HT1080 (cell line): ENCODE data around the gene GHRL. TPM values are rescaled to one million over a fixed set of nuclear protein-coding genes. Genes with fewer than 3 reads are reported as not detected.
"Not testable (repeated sequence)": the region's sequence is repeated elsewhere in the genome, so short reads cannot be mapped to it uniquely, and the experiment has no call there.

Experiments used
- DNase-seq: peaks from one replicate; pipeline ENCODE4 v3.0.0-alpha.2; 2015; ENCODE audit warnings: low read depth
- total RNA-seq: library from RNA; depleted of rRNA; stranded (reverse); fragments of >200 nt; shearing (Covaris generic); gene quantifications from 2 replicates; pipeline ENCODE4 v1.2.3, GENCODE V29; 2014

The GHRL gene
- total RNA-seq, 1 experiment from 2014 or later: 0.13 TPM

DNA sequence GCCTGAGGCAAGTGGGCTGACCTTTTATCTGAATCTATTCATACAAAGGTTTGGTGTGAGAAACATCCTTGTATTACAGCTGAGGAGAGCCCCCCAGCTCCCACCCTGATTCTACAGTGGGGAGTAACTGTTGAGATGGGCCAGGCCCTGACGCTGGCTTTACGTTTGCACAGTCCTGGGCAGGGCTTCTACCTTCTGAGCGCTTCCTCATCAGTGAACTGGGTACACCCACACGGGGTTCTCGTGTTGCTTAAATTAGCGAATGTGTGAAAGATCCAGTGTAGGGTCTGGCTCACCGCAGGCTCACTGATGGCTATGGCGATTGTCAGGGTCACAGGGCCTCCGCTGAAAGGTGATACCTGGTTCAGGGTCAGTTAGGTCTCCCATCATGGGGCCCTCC, 7.3 kb upstream of the GHRL start:
- no peak for DNase-seq

DNA sequence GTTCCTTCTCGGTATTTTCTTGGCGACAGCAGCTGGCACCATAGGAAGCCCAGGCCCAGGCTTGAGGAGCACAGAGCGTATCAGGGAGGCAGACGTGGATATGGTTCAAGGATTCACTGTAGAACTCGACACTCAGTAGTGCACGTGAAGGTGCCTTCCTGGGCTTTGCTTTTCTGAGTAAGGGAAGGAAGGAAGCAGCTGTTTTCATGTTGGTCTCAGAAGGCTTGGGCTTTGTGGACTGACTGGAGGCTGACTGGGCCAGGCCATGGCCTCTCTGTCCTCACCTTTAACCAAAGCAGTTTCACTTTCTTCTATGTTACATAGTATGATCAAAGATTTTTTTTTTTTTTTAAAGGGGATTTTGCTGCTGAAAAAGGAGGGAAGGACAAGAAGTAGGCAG, 6.9 kb upstream of the GHRL start:
- DNase-seq: no peak

DNA sequence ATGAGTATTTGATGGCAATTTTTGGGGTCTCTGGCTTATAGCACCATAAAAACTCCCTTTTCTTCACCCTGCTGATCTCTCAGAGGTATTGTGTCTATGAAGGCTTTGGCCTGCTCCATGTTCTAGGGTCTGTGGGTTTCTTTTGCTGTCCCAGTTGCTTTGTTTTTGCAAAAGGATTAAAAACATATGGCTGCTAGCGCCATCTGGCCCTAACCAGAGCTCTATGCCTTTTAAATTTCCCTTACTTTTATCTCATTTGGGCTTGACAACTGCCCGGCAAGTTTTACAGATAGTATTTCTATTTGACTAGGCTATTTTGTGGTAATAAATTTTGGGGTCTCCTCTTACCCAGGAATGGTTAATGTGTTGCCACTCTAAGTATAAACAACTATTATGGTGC, 6.4 kb upstream of the GHRL start:
- no peak for DNase-seq

DNA sequence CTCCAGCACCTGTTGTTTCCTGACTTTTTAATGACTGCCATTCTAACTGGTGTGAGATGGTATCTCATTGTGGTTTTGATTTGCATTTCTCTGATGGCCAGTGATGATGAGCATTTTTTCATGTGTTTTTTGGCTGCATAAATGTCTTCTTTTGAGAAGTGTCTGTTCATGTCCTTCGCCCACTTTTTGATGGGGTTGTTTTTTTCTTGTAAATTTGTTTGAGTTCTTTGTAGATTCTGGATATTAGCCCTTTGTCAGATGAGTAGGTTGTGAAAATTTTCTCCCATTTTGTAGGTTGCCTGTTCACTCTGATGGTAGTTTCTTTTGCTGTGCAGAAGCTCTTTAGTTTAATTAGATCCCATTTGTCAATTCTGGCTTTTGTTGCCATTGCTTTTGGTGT, 5.3 kb upstream of the GHRL start:
- DNase-seq: not testable (repeated sequence)

DNA sequence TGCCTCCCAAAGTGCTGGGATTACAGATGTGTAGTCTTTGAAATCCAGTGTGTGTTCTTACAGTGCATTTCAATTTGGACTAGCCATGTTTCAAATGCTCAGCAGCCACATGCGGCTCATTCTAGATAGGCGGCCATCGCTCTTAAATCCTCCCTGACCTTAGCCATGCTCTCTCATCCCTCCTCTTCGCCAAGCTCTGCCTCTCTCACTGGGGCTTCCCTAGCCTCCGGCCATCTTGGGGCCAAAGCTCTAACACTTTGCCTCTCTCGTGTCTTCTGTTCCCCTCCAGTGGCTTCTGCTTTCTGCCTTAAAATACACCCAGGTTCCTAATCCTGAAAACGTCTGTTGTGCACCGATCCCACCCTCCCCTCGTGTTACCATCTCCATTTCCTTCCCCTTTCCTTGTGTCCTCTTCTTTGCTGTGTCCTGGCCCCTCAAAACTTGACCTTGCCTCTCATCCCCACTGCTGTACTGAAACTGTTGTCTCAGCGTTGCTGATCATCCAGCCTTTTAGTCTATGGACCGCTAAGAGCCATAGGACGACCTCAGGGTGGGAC, 1.4 kb upstream of the GHRL start:
- no peak for DNase-seq

DNA sequence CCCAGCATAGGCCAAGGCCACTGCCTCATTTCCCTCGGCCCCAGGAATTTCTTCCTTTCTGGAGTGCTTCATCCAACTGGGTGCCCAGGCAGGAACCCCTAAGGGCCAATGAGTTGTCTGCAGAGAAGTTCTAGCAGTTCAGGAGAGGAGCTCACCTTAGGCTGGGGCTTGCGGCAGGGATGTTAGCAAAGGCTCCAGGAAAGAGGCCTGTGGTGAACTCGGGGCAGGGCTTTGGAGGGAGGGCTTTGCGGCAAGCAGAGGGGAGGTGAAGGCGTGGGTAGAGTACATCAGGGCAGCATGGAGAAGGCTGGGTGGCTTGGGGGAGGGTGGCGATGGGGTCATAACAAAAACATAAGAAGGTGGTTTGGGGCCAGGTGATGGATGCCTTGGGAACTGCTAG, 1.1 kb downstream of the GHRL start:
- DNase-seq: no peak

DNA sequence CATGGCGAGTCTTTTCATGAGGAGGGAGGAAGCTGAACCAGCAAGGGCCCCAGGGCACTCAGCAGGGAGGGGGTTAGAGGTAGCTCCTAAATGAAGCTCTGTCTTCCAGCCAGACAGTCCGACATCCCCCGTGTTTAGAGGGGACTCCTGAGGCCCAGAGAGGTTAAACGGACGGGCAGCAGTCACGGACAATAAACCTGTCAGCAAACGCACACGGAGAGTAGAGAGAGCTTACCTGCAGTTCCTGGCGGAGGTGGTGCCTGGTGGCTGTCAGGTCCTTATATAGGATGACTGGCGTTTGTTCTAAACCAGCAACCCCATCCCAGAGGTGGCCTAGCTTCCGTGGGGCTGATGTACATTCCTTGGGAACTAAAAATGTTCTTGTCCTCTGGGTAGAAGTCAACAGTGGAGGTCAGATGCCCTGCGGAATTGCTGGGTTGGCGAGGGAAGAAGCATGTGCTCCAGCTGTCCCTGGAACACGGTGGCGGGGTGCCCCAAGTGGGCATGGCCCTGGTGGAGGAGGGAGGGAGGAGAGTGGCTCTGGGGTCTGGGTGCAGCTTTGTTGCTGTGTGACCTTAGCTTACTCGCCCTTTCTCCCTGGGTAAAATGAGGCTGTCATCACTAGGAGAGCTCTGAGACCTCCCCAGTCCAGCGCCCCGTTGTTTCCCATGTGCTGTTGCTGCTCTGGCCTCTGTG, 2.1 kb downstream of the GHRL start:
- DNase-seq: no peak

DNA sequence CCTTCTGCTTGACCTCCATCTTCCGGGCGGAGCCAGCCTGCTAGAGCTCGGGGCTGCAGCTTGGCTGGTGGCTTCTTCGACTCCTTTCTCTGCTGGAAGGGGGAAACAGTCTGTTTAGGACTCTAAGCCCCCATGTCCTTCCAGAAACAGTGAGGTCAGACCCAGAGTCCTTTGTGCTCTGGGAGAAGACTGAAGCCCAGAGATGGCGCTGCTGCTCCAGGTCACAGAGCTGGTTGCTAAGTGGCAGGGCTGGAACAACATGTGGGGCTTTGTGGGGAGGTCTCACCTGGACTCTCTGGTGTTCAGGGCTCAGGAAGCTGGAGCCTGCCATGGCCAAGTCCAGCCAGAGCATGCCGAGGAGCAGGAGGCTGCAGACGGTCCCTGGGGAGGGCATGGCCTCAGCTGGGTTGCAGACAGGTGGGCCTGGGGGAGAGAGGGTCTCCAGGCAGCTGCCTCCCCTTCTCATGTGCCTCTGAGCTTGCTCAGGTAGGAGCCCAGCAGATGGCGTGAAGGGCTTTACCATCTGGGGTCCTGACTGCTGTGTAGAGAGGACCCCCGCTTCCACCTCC, 2.9 kb downstream of the GHRL start:
- no peak for DNase-seq

DNA sequence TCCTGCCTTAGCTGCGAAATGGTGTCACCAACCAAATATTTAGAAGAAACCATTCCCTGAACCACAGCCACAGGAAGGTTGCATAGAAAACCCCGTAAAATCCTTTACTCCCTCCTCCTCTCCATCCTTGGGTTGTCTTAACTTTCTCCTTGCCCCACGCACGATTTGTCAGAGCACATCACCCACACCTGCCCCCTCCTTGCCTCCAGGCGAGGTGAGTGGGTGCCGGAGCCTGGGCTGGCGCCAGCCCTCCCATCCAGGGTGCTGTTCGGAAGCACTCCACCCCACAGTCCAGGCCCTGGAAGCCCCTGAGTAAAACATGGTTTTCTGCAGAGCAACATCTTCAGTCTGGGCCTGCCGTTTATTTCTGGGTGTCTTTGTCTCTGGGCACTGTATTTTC, 3.7 kb downstream of the GHRL start:
- DNase-seq: no peak

DNA sequence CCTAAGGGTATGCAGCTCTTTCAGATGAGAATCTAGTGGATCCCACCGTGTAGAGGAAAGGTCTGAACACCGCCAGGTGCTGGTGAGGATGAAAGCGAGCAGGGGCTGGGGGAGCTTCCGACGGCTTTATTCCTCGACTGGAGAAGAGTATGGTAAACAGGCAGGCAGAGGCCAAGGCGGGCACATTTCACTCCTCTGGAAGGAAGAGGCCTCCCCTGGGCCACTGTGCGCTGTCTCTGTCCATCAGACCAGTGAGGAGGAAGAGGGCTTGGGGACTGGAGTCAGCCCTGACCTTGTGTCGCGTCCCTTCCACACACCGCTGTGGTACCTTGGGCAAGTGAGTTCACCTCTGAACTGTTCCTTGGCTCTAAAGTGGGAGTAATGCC, 4.2 kb downstream of the GHRL start:
- DNase-seq: no peak

DNA sequence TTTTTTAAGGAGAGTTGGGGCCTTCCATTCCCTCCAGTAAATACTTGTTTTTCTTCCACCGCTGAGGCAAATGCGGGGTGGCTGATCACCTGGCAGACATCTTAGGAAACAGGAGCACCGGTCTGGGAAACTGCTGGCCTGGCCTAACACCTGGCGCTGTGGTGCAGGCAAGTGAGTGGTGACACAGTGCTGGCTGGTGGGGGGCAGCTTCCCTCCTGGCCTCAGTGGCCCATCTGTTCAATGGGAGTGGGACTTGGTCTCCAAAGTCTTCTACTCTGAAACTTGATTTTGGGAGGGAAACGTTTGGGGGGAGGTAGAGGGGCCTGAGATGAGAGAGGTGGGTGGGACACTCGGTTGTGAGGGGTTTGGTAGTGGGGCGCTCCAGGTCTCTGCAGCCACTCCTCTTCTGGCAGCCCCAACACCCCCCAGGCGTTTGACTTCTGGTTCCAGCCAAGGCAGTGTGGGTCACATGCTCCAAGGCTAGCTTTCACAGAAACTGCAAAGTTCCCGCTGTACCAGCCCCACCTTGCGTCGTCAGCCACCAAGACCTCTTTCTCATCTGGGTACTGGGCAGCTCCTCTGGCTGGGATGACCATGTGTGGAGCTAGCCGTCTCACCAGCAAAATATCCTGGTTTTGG, 4.7 kb downstream of the GHRL start:
- DNase-seq: no peak

DNA sequence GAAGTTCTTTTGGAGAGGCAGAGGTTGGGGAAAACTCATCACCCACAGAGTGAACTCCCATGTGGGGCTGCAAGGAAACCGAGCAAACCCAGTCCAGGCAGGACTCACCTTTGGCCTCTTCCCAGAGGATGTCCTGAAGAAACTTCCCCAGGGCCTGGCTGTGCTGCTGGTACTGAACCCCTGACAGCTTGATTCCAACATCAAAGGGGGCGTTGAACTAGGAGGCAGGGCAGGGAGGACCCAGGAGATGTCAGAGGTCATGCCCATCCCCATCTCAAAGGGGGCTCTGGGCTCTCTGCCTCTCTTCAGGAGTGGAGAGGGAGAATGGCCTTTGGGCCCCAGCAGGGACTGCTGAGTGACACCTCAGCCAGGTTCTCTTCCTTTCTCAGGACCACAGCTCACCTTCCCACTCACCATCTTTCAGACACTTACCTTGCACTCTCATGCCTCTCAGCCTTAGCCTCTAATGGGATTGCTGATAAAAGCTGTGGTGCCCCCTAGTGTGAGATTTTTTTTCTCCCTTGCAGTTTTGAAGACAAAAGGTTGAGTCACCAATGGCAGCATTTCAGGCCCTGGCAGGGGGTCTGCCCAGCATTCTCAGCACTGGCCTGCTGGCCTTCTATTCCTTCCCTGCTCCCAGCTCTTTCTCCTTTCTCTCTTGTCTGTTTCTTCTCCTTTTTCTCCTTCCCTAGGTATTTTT, 6.0 kb downstream of the GHRL start:
- DNase-seq: peak; percentile 91

DNA sequence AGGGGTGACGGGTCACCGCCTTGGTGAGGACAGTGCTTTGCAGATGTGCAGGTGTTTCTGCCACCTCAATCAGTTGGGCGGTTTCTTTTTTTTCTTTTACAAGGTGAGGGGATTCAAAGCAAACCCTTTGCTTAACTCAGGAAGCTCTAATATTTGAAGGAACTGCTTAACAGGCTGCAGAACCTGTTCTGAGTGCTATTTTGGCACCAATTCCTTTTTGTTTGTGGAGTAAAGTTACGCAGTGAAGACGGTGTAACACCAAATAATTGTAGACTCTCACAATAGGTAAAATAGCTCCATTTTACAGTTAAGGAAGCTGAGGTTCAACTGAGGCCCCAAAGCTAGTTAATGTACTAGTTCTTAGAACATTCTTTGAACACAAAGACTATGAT, 6.6 kb downstream of the GHRL start:
- DNase-seq: no peak

DNA sequence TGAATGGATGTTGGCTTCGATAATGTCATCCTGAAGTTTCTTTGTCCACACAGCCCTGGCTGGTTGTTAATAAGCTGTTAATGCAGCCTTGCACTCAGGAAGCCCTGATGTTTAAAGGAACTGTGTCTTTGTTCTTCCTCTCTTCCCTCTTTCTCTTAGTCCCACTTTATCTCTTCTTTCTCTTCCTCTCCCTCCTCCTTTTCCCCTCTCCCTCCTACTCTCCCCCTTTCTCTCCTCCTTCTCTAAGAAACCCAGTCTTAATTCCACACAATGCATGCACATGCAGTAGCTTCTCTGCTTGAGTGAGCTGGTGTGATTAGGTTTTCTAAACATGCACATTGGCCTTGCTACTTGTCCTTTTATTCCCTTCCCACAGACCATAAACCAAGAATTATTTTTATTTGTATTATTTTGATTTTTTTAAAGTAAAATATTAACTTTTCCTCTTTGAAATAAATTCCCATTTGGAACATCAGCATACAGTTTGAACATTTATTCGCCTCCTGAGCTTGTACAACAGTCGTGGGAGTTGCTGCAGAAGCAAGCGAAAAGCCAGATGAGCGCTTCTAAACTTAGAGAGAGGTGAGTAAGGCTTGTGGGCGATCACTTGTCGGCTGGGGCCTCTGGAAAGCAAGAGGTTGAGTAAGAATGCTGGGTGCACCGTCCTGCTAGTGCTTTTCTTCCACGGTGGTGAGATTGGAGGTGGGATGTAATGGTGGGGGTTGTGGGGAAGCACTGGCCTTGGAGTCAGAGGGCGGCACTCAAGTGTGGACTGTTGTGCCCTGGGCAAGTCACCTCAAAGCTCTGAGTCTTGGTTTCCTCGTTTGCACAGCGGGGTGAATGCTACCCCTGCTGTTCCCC, 7.2 kb downstream of the GHRL start:
- DNase-seq: no peak

DNA sequence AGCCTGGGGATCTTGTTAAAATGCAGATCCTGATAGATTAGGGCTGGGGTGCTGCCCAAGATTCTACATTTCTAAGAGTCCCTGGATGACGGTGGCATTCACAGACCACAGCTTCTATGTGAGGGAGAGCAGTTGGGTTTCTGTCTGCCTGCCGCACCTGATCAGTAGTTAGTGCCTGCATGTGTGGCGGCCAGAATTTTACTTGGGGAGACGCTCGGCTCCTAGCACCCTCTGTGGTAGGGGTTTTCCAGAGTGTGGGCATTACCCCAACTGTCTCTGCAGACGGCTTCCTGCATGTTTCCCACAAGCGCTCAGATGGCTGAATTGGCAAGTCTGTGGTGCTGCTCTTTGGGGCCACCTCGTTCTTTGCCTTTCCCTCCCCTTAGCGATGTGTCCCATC, 8.3 kb downstream of the GHRL start:
- DNase-seq: no peak

DNA sequence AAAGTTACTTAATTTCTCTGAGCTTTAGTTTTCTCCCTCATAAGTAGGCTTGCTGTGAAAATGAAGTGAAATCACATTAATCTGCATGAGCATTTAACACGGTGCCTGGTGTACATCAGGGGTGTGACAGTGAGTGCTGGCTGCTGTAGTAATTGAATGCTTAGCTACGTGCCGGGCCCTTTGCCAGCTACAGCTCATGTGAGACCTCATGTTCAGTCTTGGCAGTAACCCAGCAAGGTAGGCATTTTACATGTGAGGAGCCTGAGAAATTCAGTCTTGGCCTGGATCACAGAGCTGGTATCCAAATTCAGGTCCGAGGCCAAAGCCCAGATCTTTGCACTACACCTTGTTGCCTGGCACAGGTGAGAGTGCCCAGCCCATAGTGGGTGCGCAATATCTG, 9.1 kb downstream of the GHRL start:
- no peak for DNase-seq

DNA sequence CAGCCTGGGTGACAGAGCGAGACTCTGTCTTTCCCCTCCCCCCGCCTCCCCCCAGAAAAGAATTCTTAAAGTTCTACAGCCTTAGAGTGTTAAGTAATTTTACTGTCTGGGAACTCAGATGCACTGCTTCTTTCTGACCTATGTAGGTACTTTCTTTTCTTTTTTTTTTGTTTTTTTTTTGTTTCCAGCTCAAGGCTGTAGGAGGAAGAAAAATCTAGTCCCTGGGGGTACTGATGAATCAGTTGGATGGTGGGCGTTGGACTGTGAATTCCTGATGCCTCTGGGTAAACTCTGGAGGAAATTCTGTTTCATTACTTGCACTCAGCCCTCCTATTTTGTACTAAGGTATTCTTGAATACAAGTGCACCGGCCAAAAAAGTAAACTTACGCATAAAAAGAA, 10.8 kb downstream of the GHRL start:
- DNase-seq: no peak

DNA sequence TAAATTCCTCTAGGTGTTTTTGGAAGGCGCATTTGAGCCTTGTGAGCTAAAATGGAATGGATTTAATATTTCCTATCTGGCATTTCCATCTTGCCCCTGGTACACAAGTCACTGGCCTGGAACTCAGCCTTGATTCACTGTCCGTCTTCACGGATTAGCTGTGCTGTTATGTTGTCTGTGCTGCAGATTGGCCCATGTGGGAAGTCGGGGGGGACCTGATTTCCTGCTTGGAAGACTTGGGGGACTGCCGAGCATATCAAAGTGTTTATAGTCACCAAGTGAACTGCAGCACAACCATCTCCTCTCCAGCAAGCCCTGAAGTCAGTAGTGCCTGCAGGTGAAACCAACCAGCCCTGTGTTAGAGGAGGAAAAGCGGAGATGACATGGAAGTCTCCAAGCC, 12.2 kb downstream of the GHRL start:
- no peak for DNase-seq

DNA sequence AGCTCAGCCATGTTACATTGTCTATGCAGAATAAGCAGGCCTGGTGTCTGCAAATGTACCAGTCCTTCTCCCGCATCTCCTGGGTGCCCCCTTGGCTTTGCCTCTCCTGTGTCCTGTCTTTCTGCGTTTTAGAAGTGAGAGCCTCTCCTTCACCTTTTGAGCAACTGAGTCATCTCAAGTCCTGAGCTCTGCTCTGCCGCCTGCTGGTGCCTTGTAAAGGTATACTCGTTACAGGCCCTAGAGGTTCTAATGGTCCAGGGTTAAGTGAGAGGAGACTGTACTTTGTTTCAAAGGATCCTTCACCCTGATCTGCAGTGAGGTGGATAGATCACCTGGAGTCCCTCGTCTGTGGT, 12.6 kb downstream of the GHRL start:
- DNase-seq: no peak

DNA sequence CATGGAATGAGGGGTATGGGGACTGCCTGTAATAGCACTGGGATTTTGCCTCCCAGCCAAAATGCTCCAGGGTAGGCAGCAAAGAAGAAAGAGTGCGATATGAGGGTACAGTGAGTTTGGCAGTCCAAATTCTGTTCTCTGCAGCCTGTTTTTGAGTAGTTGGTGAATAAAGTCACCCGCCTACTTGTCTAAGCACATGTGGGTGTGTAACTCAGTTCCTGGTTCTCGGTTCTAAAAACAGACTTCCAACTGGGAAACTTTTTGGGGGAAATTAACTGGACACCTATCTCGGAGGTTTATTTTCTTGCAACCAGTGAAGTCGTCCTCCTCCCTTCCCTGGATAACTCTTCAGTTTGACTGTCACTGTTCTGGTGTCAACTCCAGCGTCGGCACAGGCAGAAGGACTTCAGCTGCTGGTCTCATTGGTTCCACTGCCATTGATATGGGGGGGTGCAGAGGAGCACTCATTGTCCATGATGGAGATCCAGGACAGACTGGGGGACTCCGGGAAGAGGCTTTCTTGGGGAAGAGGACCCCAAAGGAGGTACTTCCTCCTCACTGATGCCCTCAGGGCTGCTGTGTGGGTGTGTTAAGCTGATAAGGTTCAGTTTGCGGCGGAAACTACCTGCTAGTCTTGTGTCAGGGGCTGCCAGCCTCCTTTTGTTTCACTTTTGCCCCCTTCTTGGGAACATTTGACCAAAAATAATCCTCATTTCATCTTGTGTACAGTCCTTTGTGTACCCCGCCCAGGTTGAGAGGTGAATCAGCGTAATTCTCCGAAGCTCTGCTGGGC, 13.2 kb downstream of the GHRL start:
- DNase-seq: no peak

DNA sequence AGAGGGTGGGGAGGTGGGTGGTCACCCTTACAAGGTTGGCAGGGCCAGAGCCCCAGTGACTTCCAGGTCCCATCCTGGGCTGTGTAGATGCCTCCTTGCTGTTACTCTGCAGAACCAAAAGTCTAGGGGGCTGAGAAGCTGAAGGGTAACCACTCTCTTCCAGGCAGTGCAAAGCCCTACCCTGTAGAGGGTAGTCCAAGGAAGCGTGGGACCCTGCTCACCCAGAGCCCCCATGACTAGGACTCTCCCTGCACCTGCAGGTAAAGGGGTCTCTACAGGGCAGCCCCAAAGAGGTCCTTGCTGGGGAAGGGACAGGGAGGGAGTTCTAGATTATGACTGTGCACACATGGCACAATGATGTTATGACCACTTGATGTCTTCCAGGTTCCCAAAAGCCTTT, 14.2 kb downstream of the GHRL start:
- no peak for DNase-seq
